Measurements from ENCODE around the gene CREBL2.
"Not testable (repeated sequence)": the region's sequence is repeated elsewhere in the genome, so short reads cannot be mapped to it uniquely, and the experiment has no call there.

Gene CREBL2, protein sequence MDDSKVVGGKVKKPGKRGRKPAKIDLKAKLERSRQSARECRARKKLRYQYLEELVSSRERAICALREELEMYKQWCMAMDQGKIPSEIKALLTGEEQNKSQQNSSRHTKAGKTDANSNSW

DNA sequence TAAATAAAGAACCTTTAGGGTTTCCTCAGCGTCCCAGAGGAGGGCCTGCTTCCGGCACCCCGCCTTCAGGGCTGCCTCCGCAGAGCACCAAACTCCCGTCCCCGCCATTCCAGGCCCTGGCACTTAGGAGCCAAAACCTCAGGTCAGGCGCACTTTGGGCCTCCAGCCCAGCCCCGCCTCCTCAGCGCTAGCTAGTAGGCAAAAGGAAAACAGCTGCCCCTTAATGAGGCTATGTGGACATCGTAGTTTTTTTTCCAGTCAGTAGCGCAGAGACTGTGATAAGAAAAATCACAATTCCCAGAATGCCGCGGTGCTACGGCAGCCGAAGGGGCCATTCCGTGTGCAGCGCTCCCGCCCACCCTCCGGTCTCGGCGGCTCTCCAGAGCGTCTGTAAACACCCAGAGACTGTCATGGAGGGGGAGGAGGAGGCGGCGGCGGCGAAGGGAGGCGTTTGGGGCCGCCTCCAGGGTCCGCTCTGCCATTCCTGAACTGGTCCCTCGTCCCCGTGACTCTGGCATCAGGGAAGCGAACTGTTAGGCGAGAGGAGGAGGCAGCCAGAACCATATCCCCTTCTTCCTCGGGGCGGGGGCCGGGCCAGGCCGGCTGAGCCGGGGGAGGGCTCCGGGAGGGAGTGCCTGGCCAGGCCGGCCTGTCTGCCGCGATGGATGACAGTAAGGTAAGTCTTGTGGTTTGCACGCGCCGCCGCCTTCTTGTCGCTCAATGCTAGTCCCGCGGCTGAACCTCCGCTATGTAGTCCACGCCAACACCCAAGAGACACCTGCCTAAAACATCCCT is at the start of gene CREBL2:
Gene CREBL2, plus strand, starts transcription at position 365 of the 795 bp plus-strand sequence. Its CDS starts 297 bp downstream, at position 662.
- DNase-seq (ENCODE audit: low read depth) = peak; percentile 95

DNA sequence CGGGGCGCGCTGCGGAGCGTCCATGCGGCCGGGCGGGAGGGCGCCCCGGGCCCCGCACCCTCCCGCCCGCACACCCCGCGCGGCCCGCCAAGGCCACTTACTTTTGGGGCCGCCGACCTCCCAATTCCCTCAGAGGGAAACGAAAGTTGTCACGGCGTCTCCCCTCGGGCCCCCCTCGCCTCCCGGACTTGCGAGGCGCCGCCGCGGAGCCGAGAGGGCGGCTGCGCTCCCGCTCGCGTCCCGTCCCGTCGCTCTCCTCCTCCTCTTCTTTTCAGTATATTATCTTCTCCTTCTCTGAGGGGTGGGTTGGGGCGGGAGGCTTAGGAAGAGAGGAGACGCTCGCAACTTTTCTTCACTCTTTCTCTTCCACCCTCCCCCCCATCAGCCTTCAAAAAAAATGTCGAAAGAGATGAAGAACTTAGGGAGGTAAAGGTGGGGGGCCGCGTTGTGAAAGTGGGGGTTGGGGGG is 49.6 kb upstream of the CREBL2 start:
- peak; percentile 42 for DNase-seq (ENCODE audit: low read depth)

DNA sequence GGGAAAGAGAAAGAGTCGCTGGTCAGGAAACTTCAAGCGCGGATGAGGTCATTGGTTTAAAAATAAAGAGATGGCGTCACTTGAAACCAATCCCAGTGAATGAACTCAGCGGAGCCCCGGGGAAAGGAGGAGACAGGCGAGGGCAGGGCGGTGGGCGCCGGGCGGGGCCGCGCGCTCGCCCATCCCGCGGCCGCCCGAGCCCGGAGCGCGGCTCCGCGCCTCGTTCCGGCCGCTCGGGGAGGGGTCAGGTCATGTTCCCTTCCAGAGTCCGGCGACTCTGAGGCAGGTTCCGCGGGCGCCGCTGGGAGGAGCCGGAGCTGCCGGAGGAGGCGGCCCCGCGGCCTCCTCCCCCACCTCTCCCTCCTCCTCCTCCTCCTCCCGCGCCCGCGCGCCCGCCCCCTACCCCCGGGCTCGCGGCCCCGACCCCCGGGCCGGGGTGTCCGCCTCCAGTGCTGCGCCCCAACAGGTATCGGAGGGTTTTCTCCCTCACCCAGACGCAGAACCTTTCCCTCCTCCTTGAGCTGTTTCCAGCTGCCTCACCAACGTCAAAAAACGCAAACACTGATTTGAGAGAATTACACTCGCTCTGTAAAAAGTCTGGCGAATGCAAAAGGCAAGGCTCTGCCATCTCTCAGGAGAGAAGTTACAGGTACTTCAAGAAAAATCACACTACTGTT is 49.0 kb upstream of the CREBL2 start, which contains the start of gene DUSP16:
Gene DUSP16, minus strand, starts transcription at position 279 of the 677 bp plus-strand sequence. CDS start 41,765 bp downstream, outside the sequence.
- peak; percentile 97 for DNase-seq (ENCODE audit: low read depth)

DNA sequence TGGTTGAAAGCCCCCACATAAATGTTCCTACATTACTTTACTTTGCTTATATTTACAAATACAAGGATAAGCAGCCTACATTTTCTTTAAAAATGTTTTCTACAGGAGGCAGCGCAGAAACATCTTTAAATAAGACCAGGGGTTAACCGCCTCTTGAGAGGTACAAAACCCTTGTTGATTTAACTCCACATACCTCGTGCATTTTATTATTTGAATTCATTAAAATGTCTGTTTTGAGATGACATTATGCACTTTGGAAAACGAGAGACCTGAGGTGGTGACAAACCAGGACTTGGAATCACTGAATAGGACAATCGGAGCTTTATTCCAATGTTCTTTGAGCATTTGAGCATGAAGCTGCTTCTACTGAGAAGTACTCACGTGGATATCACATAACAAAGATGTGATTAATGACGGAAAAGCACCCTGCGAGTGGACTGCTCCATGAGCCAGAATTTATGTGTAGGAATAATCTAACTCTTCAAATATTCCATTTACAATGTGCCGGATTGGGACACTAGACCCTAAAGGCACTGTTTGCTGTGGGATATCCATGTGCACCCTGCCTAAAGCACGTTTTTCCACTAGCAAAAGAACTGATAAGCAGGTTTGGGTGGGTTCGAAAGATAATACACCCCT is 48.3 kb upstream of the CREBL2 start:
- peak; percentile 35 for DNase-seq (ENCODE audit: low read depth)

DNA sequence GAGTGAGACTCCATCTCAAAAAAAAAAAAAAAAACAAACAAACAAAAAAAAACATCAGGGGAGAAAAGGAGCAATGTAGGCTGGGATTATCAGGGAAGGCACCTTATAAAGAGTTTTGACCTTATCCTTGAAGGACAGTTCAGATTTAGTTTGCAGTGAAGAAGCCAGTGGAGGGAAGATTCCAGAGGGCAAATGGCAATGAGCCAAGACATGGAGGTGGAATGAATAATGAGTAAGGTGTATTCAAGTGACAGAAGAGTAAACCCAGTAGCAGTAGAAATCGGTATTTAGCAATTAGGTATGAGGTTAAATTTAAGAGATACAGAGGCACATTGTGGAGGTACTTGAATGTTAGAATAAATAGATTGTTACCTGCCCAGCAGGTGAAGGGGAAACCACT is 46.8 kb upstream of the CREBL2 start:
- DNase-seq (ENCODE audit: low read depth) = no peak

DNA sequence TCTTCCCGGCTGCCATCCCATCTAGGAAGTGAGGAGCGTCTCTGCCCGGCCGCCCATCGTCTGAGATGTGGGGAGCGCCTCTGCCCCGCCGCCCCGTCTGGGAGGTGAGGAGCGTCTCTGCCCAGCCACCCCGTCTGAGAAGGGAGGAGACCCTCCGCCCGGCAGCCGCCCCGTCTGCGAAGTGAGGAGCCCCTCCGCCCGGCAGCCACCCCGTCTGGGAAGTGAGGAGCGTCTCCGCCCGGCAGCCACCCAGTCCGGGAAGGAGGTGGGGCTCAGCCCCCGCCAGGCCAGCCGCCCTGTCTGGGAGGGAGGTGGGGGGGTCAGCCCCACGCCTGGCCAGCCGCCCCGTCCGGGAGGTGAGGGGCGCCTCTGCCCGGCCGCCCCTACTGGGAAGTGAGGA is 45.7 kb upstream of the CREBL2 start:
- DNase-seq (ENCODE audit: low read depth) = not testable (repeated sequence)

DNA sequence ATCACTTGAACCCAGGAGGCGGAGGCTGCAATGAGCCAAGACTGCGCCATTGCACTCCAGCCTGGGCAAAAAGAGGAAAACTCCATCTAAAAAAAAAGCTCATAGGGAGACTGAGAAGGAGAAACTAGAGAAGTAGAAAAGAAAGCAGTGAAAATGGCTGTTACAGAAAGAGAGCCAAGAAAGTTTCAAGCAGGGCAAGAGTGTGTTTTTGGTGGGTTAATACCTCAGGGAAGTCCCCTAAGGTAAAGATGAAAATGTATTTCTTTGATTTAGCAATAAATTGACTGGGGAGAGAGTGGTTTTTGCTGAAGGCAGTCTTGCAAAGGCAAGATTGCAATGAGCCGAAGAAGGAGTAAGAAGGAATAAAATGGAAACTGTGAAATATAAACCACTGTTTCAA is 39.0 kb upstream of the CREBL2 start:
- DNase-seq (ENCODE audit: low read depth) = no peak

DNA sequence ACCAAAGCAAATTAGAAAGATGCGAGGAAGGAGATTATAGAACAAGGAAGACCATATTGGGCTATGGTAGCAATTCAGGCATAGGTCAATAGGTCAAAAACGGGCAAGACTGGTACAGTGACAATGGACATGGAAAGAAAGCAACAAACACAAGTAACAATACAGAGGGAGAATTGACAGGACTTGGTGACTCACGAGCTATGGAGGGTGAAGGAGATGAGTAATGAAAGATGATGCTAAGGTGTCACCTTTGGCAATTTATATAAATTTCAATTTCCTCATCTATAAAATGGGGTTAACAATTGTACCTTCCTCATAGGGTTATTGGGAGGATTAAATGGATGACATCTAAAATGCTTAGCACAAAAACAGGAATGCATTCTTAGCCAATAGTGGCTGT is 33.9 kb upstream of the CREBL2 start:
- no peak for DNase-seq (ENCODE audit: low read depth)

DNA sequence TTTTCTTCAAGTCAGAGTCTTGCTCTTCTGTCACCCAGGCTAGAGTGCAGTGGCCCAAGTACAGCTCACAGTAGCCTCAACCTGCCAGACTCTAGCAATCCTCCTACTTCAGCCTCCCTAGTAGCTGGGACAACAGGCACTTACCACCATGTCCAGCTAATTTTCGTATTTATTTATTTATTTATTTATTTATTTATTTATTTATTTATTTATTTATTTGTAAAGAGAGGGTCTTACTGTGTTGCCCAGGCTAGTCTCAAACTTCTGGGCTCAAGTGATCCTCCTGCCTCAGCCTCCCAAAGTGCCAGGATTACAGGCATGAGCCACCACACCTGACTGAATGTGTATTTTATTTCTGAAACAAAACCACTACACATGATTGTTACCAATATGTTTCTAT is 31.0 kb upstream of the CREBL2 start:
- not testable (repeated sequence) for DNase-seq (ENCODE audit: low read depth)

DNA sequence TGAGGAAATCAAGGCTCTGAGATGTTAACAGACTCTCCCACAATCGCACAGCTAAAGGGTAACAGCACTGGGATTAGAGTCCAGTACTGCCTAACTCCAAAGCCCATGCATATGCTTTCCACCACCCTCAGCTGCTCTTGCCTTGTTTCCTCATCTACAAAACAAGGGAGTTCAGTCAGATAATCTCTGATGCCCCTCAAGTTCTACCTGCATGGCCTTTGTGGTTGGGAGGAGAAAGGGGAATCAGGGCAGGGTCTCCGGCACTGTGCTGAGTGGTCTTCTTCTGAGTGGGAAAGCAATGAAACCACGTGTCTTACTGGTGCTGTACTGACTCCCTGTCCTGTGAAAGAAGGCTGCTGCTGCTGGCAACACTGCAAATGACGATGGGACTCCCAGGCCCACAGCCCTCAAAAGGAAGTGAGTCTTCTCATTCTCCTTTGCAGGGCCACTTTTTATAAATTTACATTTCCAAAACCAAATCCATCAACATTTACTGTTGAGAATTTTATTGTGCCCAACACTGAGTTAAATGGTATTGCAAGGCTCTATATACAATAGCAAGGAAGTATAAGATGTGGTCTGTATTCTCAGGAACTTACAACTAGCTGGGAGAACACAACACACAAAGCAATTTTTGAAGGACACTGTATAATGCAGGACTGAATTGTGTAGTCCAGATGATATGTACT is 29.3 kb upstream of the CREBL2 start:
- no peak for DNase-seq (ENCODE audit: low read depth)

DNA sequence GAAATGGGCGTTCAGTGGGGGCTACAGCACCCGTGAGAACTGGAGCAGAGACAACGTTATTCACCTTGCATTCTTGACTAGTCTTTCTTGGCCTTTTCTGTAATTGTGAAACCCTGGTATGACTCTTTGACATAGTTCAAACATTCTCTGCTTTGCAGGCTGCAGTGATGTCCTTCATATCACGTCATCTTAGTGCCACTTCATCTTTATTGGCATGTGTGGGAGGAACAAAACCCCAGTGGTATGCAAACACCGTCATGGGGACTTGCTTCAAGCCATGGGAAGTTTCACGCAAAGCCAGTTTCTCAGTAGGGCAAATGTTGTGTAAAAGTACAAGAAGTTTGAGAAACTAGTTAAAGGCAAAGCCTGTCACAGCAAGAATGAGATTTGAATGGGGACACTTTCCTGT is 28.8 kb upstream of the CREBL2 start:
- DNase-seq (ENCODE audit: low read depth) = peak; percentile 79

DNA sequence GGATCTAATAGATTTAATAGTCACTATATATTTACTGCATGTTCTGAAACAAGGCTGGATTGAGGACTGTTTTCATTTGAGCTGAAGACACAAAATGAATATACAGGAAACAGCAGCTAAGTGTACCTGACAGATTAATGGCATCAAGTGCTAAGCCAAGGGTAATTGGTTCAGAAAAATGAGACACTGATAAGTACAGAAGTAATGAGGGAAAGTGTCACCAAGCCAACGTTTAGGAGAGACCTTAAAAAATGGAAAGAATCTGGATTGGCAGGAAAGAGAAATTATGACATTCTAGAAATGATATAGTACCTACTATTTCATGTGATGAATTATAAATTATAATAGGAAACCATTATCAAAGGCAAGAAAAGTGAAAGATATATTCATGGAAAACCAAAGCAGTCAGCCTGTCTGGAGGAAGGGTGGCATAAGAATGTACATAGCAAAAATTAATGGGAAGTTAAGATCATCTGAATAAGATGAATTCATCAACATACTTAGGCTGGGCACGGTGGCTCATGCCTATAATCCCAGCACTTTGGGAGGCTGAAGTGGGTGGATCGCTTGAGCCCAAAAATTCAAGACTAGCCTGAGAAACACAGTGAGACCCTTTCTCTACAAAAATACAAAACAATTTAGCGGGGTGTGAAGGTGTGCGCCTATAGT is 28.0 kb upstream of the CREBL2 start:
- DNase-seq (ENCODE audit: low read depth) = no peak

DNA sequence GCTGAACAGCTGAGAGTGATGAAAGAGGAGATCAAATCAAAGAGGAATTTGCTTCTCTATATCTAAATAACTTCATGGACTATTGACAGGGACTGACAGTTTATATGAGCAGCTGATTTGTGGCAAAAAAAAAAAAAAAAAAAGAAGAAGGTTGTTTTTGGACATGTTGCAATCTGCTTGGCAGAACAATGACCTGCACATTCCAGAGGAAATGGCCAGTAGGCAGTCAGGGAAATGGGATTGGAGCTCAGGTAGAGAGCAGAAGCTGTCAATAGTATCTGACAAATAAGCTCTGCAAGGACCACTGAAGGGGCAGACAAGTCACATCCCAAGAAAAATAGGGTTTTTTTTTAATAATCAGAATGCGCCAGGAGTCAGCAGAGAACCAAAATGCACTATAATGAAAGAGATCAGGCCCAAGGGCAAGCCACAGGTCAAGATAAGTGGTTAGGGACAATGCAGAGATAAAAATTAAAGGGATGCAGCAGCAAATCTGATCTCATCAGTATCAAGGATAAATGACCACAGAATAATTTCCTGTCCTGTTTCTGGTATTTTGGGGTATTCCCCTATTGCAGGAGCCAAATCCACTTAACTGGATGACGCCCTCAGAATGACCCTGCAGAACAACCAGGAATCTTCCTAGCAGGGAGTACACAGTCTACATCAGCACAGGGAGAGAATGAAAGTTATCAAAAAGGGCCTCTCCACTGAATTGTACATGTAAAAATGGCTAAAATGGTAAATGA is 26.4 kb upstream of the CREBL2 start:
- DNase-seq (ENCODE audit: low read depth) = peak; percentile 37

DNA sequence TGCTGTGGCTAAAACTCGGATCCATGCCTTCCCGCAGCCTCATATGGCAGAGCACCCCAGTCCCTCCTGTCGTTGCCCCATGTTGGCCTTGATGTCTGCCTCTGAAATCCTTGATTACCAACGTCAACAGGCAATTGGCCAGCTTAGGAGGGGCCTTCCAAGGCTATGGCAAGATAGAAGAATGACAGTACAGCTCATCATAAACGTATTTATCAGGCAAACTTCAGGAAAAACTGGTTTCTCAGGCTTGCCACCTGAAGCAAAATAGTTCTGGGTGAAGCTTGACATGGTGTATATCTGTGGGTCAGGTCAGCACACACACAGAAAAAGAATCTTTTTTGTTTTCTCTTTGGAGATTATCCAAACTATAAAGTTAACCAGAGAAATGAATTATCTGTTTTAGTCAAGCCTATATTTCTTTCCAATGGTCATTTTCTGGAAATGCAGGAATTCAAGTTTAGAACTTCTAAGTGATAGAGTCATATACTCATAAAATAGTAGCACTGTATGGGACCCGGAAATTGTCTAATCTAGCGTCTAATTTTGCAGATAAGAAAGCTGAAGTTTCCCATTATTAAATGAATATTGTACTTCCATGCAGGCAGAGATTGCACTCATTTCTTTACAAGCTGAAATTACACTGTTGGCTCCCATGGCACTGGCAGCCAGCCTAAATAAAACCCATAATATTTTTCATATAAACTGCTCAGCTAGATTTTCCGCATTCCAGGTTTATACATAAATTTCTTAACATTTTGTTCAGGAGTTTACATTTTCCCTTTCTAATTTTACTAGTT is 24.6 kb upstream of the CREBL2 start:
- no peak for DNase-seq (ENCODE audit: low read depth)

DNA sequence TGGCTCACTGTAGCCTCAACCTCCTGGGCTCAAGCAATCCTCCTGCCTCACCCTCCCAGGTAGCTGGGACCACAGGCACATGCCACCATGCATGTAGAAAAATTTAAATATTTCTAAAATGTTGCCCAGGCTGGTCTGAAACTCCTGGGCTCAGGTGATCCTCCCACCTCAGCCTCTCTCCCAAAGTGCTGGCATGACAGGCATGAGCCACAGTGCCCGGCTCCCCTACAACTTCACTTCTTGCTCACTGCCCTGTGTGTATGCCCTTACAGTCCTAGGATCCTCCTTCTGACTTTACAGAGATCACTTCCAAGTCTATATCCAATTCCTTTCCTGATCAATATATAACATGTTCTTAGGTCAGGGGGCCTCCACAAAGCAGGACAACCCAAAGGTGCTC is 23.8 kb upstream of the CREBL2 start:
- no peak for DNase-seq (ENCODE audit: low read depth)

DNA sequence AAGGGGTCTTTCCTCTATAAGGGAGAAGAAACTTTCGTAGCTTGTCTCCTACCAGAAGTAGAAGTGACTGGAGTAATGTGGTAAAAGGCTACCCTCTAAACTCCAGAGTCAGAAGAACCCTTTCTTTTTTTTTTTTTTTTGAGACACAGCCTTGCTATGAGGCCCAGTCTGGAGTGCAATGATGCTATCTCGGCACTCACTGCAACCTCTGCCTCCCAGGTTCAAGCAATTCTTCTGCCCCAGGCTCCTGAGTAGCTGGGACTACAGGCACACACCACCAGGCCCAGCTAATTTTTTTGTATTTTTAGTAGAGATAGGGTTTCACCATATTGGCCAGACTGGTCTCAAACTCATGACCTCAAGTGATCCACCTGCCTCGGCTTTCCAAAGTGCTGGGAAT is 23.2 kb upstream of the CREBL2 start:
- not testable (repeated sequence) for DNase-seq (ENCODE audit: low read depth)

DNA sequence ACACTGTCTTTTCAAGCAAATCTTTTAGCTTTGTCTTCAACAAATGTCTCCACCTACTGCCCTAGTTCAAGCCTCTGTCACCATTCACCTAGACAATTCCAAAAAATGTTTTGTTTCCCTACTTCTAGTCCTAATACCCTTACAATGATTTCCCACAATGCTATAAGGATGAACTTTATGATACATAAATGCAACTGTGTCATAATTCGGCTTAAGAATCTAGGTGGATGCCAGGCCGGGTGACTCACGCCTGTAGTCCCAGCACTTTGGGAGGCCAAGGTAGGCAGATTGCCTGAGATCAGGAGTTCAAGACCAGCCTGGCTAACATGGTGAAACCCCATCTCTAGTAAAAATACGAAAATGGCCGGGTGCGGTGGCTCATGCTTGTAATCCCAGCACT is 20.7 kb upstream of the CREBL2 start:
- DNase-seq (ENCODE audit: low read depth) = no peak

DNA sequence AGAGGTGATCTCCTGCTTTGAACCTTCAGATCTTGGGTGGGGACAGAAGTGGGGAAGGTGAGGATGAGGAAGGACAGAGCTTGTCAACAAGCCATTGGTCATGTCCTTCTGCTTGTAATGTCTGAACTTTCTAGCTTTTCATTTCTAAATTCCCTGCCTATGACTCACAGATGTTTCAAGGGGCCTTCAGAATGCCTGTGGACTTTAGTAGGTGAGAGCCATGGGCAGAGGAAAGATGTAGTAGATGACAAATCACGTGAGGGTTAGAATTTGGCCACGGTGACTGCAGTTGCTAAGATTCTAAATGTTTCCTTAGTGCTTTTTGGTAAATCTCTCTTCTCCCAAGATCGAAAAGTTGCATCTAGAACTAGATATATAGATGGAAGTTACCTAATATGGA is 18.7 kb upstream of the CREBL2 start:
- DNase-seq (ENCODE audit: low read depth) = peak; percentile 73

DNA sequence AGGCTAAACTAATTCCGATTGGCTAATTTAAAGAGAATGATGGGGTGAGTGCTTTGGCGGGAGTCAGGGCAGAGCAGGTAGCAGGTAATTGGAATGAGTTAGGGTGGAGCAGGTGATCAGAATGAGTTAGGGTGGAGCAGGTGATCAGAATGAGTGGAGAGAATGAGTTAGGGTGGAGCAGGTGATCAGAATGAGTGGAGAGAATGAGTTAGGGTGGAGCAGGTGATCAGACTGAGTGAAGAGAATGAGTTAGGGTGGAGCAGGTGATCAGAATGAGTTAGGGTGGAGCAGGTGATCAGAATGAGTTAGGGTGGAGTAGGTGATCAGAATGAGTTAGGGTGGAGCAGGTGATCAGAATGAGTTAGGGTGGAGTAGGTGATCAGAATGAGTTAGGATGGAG is 15.7 kb upstream of the CREBL2 start:
- not testable (repeated sequence) for DNase-seq (ENCODE audit: low read depth)

DNA sequence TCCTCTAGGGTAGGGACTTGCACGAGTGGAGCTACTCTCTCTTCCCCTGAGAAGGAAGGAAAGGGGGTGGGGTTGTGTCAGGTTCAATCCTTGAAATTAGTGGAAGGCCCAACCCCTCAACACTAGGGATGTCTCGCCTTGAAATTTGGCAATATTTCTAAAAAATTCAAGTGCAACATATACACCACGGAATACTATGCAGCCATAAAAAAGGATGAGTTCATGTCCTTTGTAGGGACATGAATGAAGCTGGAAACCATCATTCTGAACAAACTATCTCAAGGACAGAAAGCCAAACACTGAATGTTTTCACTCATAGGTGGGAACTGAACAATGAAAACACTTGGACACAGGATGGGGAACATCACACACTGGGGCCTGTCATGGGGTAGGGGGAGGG is 15.1 kb upstream of the CREBL2 start:
- not testable (repeated sequence) for DNase-seq (ENCODE audit: low read depth)
